T-helper 2 cell treated with Interferon-gamma antibody and Interleukin-4, amounts not matched to agents 5 μg/mL and 100 μg/mL, for 36 hours (primary cell): Measurements from ENCODE around the gene ADAMTS7.
A peak's percentile ranks its signal among the peaks of the same experiment; 100 is the strongest.
"Not testable (repeated sequence)": the region's sequence is repeated elsewhere in the genome, so short reads cannot be mapped to it uniquely, and the experiment has no call there.

Experiments used
- DNase-seq: peaks from one replicate; pipeline ENCODE4 v3.0.0; 2021; ENCODE audit warnings: low spot score
- H3K27ac Mint-ChIP-seq: one replicate; pipeline ENCODE4 v1.8.0; 2021; ENCODE audit warnings: mild to moderate bottlenecking, mixed read lengths
- H3K27me3 Mint-ChIP-seq: one replicate; pipeline ENCODE4 v1.8.0; 2021; ENCODE audit warnings: low read depth, mixed read lengths
- H3K36me3 Mint-ChIP-seq: one replicate; pipeline ENCODE4 v1.8.0; 2021; ENCODE audit warnings: low read depth, mixed read lengths
- H3K4me1 Mint-ChIP-seq: one replicate; pipeline ENCODE4 v1.8.0; 2021; ENCODE audit warnings: low read depth, mixed read lengths
- H3K4me3 Mint-ChIP-seq: one replicate; pipeline ENCODE4 v1.8.0; 2022; ENCODE audit warnings: mild to moderate bottlenecking, moderate library complexity, mixed read lengths
- H3K9me3 Mint-ChIP-seq: one replicate; pipeline ENCODE4 v1.8.0; 2021; ENCODE audit warnings: mixed read lengths

ADAMTS7 gene

DNA sequence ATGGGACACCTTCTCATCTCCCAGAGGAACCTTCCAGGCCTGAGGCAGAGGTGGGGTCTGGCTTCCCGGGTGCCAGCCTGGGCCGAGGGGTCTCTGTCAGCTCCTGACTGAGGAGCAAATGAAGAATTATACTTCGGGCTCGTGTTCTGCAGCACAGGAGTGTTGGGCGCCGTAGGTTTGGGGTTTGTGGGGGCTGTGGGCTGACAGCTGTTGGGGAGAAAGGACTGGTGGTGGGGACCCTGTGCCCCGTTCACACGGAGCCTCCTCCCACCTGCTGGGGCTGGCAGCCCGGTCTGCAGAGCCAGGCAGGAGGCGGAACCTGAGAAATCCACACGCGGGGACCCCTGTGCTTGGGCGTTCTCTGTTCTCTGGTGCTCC lies 59.7 kb downstream of the ADAMTS7 start:
- Mint-ChIP-seq H3K36me3 (no peaks in the 10 kb centered on the region), H3K9me3 (no peaks in the 10 kb centered on the region), H3K4me3 (no peak overlapping the region), H3K4me1 (peaks cover 4% of the 10 kb centered on the region), H3K27ac (no peak overlapping the region), H3K27me3 (no peaks in the 10 kb centered on the region)
- DNase-seq, result no peak

DNA sequence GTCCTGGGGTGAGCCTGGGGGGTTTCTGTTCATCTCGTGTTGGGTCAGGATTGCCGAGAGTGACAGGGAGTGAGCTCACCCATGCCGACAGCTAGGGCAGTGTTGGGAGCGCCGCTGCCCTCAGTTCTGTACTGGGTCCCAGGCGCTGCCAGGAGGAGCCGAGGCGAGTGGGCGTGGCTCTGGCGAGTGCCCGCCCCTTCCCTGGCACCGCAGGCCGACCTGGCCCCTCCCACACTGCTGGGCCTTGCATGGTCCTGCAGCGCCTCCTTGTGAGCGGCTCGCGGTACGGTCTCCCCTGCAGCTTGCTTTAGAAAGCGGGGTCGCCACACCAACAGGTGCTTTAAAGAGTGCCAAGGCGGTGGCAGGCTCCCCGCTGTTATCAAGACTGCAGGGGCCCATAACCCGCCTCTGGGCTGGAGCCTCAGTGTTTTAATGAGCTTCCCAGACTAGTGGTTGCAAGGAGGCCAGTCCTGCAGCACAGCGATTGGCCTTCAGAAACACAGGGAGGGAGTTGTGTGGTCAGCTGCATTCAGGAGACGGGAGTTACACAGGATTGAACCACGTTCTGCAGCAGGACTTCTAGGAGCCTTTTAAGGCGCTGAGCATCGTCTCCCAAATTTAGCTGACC lies 60.2 kb downstream of the ADAMTS7 start:
- not testable (repeated sequence) for H3K9me3 Mint-ChIP-seq, H3K27me3 Mint-ChIP-seq, H3K4me1 Mint-ChIP-seq, H3K36me3 Mint-ChIP-seq, H3K27ac Mint-ChIP-seq
- DNase-seq, result peak; percentile 88
- H3K4me3 Mint-ChIP-seq, result peak overlapping the region; percentile 43

DNA sequence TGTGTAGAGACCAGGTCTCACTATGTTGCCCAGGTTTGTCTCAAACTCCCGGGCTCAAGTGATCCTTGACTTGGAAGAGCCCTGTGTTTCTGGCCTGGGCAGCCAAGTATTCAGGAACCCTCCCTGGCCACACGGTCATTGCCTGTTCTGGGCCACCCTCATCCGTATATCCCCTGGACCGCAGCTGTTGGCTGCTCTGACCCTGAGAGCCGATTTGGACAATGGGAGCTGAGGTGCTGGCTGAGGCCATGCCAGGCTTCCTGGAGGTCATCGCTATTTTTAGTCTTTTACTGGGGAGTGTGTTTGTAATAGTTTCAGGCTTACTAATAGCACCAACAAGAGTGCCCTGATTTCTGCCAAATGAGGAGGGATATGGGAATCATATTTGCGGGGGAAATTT lies 60.7 kb downstream of the ADAMTS7 start:
- Mint-ChIP-seq H3K27ac (no peak overlapping the region), H3K9me3 (no peaks in the 10 kb centered on the region), H3K36me3 (no peaks in the 10 kb centered on the region), H3K4me3 (peak overlapping the region; percentile 43), H3K4me1 (peaks cover 4% of the 10 kb centered on the region), H3K27me3 (no peaks in the 10 kb centered on the region)
- no peak for DNase-seq

DNA sequence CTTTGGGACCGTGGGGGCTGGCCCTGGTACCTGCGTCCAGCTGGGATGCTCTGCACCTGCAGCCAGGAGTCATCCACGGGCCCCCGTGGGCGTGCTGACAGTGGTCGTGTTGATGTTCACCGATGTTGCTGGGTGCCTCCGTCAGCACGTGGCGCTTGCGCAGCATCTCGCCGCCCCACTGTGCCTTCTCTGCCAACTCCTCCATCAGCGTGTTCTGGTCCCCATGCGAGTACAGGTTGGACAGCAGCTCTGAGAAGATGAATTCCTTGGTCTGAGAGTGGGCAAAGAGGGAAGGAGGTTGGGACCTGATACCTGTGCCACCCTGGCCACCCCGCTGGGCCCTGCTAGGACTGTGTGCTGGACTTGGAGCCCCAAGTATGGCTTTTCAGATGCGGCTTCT lies 61.4 kb downstream of the ADAMTS7 start:
- H3K4me1 Mint-ChIP-seq, result peaks cover 4% of the 10 kb centered on the region

DNA sequence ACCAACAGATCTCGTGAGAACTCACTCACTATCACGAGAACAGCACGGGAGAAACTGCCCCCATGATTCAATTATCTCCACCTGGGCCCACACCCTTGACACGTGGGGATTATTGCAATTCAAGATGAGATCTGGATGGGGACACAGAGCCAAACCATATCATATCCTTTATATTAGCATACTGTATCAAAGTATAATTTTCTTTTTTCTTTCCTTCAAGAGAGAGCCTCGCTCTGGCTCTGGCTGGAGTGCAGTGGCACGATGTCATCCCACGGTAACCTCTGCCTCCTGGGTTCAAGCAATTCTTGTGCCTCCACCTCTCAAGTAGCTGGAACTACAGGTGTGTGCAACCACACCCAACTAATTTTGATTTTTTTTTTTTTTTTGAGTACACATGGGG lies 63.4 kb downstream of the ADAMTS7 start:
- not testable (repeated sequence) for H3K27me3 Mint-ChIP-seq, H3K27ac Mint-ChIP-seq, H3K4me1 Mint-ChIP-seq, H3K4me3 Mint-ChIP-seq, DNase-seq, H3K9me3 Mint-ChIP-seq, H3K36me3 Mint-ChIP-seq

More for the DNA sequence above, 61.4 kb downstream of the ADAMTS7 start:
- Mint-ChIP-seq H3K27me3 (no peaks in the 10 kb centered on the region), H3K36me3 (no peaks in the 10 kb centered on the region), H3K9me3 (no peaks in the 10 kb centered on the region), H3K27ac (no peak overlapping the region), H3K4me3 (no peak overlapping the region)
- DNase-seq, result no peak

DNA sequence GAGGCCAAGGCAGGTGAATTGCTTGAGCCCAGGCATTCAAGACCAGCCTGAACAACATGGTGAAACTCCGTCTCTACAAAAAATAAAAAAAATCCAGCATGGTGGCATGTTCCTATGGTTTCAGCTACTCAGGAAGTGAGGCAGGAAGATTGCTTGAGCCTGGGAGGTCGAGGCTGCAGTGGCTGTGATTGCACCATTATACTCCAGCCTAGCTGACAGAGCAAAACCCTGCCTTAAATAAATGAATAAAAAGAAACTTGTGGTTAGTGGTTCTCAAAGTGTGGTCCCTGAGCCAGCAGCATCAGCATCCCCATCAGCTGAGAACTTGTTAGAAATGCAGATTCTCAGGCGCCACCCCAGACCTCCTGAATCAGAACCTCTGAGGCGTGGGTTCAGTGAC lies 69.6 kb downstream of the ADAMTS7 start:
- not testable (repeated sequence) for DNase-seq, H3K4me1 Mint-ChIP-seq, H3K27ac Mint-ChIP-seq, H3K4me3 Mint-ChIP-seq, H3K27me3 Mint-ChIP-seq, H3K36me3 Mint-ChIP-seq, H3K9me3 Mint-ChIP-seq

DNA sequence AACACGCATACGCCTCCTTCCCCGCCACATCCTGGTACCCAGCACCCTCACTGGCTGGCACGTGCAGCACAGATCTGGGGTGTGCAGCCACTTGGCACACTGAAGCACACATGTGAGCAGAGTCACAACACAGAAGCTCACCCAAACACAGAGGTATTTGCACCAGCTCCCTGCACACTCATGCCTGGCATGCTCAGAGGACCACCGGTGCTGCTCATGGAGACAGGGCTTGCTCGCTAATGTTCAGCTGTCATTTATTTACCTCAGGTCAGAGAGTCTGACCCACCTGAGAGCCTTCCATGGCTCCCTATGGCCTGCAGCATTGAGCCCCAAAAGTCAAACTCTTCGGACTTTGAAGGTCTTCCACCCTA lies 70.4 kb downstream of the ADAMTS7 start:
- no peaks in the 10 kb centered on the region for H3K36me3 Mint-ChIP-seq
- H3K9me3 Mint-ChIP-seq, result no peaks in the 10 kb centered on the region
- H3K4me1 Mint-ChIP-seq, result peaks cover 10% of the 10 kb centered on the region
- H3K27ac Mint-ChIP-seq, result no peak overlapping the region
- DNase-seq, result no peak
- peaks cover 6% of the 10 kb centered on the region for H3K27me3 Mint-ChIP-seq
- H3K4me3 Mint-ChIP-seq, result no peak overlapping the region

DNA sequence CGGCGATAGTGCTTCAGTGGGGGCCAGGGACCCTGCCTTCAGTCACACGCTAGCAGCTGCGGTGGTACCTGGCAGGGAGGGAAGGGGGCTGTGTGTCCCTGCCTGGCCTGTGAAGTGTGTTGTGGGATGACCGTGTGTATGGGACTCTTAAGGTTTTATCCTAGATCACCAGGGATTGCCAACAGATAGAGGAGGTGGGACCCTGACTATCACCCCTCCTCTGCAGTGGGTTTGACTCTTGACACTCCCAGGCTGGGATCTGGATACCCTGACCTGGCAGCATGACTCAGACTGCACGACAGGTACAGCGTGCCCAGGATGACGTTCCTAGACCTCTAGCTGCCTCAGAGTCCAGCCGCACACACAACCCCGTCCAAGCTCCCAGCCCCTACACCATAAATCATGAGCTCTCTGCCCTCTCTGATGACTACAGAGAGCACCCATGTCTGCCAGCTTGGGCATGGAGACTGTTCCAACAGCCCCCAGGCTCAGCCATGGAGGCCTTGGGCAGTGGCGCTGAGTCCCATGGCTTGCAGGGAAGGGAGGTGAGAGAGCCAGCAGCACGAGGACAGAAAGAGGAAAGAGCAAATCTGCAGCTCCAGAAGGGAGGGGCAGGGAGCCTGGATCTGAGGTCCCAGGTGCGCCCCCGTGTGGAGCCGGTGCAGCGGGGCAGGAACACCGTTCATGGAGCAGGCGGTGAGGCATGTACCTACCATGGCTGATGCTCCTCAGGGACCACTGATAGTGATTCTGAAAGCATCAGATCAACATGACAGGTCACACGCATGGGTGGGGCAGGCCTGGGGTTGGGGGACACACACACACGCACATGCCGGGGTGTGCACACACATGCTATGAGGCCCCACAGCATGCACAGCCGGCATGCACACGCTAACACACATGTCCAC lies 71.0 kb downstream of the ADAMTS7 start:
- DNase-seq, result peak; percentile 60
- Mint-ChIP-seq H3K9me3 (no peaks in the 10 kb centered on the region), H3K4me3 (no peak overlapping the region), H3K27ac (no peak overlapping the region), H3K4me1 (peaks cover 10% of the 10 kb centered on the region), H3K36me3 (no peaks in the 10 kb centered on the region), H3K27me3 (peaks cover 6% of the 10 kb centered on the region)

DNA sequence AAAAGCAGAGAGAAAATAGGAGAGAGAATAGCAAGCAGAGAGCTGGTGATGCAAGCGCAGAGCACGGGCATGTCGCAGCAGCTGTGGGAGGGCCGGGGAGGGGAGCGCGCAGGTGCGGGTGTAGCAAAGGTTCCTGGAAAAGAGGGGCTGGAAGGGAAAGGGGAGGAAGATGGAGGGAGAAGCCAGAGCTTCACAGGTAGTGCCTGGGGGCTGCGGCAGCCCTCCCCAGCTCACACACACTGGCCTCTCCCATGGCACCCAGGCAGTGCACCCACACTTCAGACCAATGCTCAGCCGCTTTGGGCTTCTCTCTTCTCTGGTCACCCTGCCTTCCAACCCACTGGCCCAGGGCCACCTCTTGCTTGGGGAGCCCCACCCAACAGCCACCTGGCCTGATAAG lies 72.1 kb downstream of the ADAMTS7 start:
- peaks cover 14% of the 10 kb centered on the region for H3K27me3 Mint-ChIP-seq
- no peaks in the 10 kb centered on the region for H3K9me3 Mint-ChIP-seq
- H3K36me3 Mint-ChIP-seq, result no peaks in the 10 kb centered on the region
- no peak for DNase-seq
- no peak overlapping the region for H3K4me3 Mint-ChIP-seq
- peaks cover 10% of the 10 kb centered on the region for H3K4me1 Mint-ChIP-seq
- H3K27ac Mint-ChIP-seq, result peak overlapping the region; percentile 49

DNA sequence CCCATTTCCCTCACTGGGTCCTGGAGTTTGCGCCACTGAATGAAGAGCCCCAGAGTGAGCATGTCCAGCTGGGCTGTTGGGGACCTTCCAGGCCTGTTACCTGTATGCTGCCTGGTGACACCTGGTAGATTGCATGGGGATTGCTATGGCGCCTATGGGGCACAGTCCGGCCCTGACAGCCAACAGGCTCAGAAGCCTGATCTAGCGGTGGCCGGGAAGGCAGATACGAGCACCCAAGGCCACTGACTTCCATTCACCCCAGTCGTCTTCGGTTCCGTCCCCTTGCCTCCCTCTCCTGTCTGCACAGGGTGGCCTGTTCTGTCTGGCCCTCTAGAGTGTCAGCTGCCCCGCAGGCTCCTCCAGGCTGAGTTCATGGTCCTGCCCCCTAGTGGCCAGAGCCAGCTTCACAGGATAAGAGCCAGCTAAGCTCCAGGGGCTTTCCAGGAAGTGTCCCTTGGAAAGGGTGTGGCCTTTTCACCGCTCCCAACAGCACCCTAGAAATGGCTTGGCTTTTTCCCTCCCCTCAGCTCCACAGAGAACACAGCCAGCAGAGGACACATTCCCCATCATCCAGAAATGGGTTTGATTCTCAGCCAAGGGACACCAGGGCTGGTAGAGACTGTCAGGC lies 73.2 kb downstream of the ADAMTS7 start:
- not testable (repeated sequence) for H3K9me3 Mint-ChIP-seq, H3K36me3 Mint-ChIP-seq, H3K4me3 Mint-ChIP-seq, H3K4me1 Mint-ChIP-seq, H3K27ac Mint-ChIP-seq
- H3K27me3 Mint-ChIP-seq, result peaks cover 18% of the 10 kb centered on the region
- peak; percentile 34 for DNase-seq

DNA sequence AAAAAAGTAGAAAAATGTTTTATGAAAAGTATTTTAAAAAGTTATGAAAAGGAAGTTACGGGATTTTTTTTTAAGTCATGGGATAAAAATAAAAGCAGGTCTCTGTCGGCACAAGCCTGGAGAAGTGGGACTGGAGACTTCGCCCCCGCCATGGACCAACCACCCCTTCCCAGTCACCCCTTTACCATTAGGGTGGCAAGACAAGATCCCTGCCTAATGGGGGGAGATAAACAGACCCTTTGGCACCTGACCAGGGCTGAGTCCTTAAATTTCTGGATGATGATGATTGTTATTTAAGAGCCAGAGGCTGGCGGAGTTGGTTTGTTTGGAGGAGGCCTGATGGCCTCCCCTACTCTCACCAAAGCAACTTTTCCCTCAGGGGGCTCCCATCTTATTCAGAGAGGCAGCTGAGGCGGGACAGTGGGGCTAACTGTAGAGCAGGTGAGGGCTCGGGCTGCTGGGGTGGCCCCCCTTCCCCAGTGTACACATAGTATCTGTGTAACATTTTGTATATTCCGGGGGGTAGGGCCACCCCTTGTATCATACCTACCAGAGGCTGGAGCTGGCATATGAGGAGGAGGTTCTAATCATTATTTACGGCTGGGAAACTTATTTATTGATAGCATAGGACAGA lies 74.0 kb downstream of the ADAMTS7 start:
- Mint-ChIP-seq H3K27me3 (peaks cover 18% of the 10 kb centered on the region), H3K36me3 (no peaks in the 10 kb centered on the region), H3K27ac (no peak overlapping the region), H3K4me1 (peaks cover 10% of the 10 kb centered on the region), H3K4me3 (no peak overlapping the region), H3K9me3 (no peaks in the 10 kb centered on the region)
- DNase-seq, result no peak

DNA sequence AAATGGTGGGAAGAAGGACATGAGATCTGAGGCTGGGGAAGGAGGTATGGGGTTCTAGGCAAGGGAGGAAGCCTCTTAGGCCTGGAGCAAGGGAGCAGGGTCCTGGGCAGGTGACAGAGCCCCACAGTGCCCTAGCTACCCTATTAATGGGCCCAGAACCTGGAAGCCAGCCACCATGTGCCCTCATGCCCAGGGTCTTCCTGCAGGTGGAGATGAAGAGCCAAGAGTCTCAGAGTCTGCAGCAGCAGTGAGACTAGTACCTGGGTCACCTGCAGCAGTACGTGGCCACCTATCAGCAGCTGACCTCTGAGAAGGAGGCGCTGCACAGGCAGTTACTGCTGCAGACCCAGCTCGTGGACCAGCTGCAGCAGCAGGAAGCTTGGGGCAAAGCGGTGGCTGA lies 75.0 kb downstream of the ADAMTS7 start:
- H3K27me3 Mint-ChIP-seq, result peaks cover 18% of the 10 kb centered on the region
- not testable (repeated sequence) for H3K36me3 Mint-ChIP-seq, H3K4me1 Mint-ChIP-seq, DNase-seq, H3K9me3 Mint-ChIP-seq, H3K4me3 Mint-ChIP-seq, H3K27ac Mint-ChIP-seq

DNA sequence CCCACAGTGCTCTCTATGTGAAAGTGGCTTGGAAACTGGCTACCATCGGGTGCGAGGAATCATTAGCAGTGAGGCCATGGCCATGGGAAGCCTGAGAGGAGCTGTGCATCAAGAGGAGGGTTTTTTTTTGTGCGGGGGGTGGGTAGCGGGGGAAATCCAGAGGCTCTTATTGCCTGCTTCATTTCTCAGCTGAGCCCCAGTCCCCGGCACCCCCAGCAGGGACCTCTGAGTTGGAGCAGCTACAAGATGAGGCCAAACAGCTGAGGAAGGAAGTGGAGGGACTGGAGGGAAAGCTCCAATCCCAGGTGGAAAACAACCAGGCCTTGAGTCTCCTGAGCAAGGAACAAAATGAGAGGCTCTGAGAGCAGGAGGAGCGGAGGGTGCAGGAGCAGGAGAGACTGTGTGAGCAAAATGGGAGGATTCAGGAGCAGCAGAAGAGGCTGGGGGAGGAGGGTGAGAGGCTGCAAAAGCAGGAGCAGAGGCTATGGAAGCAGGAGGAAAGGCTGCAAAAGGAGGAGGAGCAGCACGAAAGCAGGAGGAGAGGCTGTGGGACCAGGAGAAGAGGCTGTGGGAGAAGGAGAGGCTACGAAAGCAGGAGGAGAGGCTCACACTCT lies 76.7 kb downstream of the ADAMTS7 start:
- peaks cover 23% of the 10 kb centered on the region for H3K27me3 Mint-ChIP-seq

DNA sequence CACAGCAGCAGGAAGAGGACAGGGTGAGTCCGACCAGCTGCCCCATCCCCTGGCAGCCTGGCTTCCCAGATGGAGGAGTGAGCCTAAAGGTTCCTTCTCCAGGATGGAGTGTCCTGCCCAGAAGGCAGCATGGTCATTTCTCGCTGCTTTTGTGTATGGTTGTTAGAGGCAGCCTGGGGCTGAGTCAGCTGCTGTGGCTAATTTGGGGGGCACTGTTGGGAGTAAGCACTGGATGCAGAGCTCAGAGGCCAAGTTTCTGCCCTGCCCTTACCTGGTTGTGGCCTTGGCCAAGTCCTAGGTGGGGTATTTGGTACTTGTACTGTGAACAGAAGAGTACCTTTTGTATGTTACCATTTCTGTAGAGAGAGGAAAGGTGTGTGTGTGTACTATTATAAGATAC lies 78.6 kb downstream of the ADAMTS7 start:
- no peaks in the 10 kb centered on the region for H3K4me1 Mint-ChIP-seq
- no peak overlapping the region for H3K4me3 Mint-ChIP-seq
- H3K27me3 Mint-ChIP-seq, result peaks cover 23% of the 10 kb centered on the region
- no peaks in the 10 kb centered on the region for H3K9me3 Mint-ChIP-seq
- no peak overlapping the region for H3K27ac Mint-ChIP-seq
- H3K36me3 Mint-ChIP-seq, result no peaks in the 10 kb centered on the region
- DNase-seq, result no peak

More for the DNA sequence above, 76.7 kb downstream of the ADAMTS7 start:
- no peaks in the 10 kb centered on the region for H3K36me3 Mint-ChIP-seq
- H3K4me1 Mint-ChIP-seq, result peaks cover 2% of the 10 kb centered on the region
- no peaks in the 10 kb centered on the region for H3K9me3 Mint-ChIP-seq
- no peak overlapping the region for H3K27ac Mint-ChIP-seq
- no peak for DNase-seq
- no peak overlapping the region for H3K4me3 Mint-ChIP-seq
